HUDEP-2 (cell line): ENCODE measurements around the gene TNIP2.
"Not testable (repeated sequence)": the region's sequence is repeated elsewhere in the genome, so short reads cannot be mapped to it uniquely, and the experiment has no call there.

Experiments
- DNase-seq, 76 experiments: peaks; one replicate each; lab custom pipeline; 2025; ENCODE audit not compliant: unreplicated experiment in 76 of 76; lab: John Stamatoyannopoulos, UW

Gene TNIP2

DNA sequence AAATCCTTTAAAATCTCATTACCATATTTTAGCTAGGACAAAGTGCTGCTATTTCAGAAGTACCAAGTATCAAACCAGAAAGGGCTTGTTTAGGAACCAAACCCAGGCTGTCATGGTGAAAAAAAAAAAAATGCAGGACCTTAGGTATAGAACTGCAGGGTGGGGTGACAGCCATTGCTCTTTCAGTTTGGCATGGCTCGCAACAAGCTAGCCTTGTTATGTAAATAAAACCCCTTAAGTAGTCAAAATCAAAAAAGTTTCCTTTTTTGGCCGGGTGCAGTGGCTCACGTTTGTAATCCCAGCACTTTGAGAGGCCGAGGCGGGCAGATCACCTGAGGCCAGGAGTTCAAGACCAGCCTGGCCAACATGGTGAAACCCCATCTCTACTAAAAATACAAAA, 24.5 kb upstream of the TNIP2 start:
- not testable (repeated sequence) for DNase-seq

DNA sequence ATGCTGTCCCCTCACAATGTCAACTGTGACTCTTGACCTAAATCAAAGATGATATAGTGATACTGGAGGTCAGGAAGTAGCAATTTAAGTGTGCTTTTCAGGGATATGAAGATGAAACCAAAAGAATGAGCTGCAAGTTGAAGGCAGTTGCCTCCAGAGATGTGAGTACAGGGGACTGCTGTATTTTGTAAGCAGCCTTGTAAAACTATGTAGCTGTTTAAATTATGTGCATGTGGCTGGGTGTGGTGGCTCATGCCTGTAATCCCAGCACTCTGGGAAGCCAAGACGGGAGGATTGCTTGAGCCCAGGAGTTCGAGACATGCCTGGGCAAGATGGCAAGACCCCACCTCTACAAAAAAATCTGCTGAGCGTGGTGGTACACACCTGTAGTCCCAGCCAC, 15.1 kb upstream of the TNIP2 start:
- no peak for DNase-seq

DNA sequence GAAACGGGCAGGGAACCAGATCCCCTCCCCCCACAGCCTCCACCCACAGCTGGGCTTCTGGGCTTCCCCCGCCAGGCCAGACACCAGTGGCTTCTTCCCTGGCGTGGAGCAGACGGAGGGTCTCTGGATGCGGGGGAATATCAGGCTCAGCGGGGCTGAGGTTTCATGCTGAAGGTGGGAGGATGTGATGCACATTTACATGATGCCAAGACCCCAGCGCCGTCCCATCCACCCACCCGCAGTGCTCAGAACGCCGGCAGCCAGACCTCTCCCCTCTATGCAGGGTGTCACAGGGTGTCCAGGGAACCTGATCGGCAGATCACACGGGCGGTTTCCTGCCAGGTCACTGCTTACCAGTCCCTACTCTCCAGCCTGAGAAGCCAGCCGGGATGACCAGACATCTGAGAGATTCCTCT, 12.8 kb upstream of the TNIP2 start:
- DNase-seq, result no peak

DNA sequence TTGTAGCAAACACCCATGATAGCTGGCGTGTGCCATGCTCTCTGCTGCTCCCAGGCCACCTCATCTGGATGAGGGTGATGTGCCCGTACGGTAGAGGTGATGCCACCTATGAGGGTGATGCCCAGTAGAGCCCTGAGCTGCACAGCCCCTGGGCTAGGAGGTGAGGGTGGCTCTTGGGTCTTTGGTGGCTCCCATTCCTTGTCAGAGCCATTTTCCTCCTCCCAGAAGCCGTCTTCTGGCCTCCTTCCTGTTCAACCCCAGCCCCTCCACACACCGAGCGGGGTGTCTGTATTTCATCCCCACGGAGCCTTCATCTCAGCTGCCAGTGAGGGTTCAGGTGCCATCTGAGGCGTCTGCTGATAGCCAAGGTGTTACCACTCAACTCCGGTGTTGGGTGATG, 12.0 kb upstream of the TNIP2 start:
- DNase-seq, result no peak

DNA sequence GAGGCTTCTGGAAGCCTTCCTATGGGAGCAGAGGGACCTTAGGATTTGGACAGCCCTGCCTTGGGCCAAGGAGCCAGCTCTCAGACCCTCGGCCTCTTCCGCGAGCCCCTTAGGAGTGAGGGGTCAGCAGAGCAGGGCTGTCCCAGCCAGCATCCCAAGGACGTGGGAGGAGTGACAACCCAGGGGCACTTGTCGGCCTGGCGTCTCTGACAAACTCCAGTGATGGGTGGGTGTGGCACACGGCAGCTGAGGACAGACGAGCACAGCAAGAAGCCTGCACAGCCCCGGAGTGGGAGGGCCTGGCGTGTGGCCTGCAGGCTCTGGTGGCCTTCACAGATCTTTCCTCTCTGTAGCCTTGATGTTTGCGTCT, 11.6 kb upstream of the TNIP2 start:
- peak in 4 of 76 experiments; percentile 12 to 25 (median 18) for DNase-seq

DNA sequence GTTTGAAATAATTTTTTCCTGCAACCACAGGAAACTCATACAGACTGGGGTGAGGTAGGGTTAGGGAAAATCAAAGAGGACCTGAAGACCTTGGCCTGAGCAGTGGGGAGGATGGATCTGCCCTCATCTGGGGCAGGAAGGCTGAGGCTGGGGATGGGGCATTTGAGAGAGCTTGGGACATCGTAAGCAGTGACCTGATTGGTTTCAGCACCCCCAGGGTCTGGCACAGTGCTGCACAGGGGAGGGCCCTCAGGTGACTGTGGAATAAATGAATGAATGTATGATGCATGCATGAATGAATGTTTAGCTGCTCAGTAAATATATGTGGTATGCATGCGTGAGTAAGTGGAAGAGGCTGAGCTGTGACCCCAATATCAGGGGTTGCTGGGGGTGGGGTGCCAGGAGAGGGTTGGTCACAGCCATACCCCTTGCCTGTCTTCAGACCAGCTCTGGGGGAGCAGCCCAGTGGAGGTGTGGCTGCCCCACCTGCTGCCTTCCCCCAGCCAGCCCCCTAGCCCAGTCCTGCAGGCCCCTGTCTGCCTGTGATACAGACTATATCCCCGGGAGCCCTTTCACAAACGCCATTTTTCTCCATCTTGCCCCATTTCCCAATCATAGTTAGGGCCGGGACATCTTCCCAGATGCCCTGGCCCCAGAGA, 11.0 kb upstream of the TNIP2 start:
- DNase-seq, result no peak

DNA sequence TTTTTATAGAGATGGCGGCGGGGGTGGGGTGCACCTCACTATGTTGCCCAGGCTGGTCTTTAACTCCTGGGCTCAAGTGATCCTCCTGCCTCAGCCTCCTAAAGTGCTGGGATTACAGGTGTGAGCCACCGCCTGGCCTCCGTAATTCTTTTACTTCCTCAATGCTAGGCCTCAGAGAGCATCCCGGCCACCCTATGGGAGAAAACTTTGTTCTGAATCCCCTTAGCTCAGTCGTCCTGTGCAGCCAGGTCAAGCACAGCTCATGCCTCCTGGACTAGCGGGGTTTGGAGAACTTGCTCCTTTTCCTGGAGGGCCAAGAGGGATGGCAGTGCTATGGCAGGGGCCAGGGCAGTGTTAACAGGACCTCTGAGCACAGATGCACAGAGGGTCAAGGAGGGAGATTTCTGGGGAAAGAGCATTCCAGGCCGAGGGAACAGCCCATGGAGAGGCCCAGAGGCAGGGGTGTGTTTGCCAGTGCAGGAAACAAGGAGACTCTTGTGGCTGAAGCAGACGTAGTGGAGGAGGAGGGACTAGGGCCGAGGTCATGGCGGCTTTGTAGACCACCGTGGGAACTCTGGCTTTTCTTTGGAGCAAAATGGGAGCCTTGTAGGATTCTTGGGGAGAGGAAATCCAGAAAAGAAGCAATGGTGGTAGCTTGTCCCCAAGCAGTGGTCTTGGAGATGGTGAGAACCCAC, 9.8 kb upstream of the TNIP2 start:
- no peak for DNase-seq

DNA sequence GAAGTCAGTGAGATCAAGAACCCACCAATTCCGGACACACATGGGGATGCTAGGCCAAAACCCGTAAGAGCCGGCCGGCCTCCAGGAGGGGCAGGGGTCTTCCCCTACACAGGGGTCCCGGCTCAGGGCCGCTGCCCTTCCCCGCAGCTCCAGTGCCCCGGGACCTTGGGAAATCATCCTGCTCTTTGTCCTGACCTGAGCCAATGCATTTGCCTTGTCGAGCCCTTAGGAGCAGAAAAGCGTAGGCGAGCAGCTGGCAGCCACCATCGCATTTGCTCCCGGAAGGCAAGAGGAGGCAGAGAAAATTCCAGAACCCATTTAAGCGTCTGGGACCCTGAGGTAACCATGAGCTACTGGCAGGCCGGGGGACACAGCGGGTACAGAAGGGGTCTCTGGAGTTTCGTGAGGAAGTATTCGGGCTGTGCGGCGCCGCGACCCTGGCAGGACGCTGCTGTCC, 7.4 kb upstream of the TNIP2 start:
- no peak for DNase-seq

DNA sequence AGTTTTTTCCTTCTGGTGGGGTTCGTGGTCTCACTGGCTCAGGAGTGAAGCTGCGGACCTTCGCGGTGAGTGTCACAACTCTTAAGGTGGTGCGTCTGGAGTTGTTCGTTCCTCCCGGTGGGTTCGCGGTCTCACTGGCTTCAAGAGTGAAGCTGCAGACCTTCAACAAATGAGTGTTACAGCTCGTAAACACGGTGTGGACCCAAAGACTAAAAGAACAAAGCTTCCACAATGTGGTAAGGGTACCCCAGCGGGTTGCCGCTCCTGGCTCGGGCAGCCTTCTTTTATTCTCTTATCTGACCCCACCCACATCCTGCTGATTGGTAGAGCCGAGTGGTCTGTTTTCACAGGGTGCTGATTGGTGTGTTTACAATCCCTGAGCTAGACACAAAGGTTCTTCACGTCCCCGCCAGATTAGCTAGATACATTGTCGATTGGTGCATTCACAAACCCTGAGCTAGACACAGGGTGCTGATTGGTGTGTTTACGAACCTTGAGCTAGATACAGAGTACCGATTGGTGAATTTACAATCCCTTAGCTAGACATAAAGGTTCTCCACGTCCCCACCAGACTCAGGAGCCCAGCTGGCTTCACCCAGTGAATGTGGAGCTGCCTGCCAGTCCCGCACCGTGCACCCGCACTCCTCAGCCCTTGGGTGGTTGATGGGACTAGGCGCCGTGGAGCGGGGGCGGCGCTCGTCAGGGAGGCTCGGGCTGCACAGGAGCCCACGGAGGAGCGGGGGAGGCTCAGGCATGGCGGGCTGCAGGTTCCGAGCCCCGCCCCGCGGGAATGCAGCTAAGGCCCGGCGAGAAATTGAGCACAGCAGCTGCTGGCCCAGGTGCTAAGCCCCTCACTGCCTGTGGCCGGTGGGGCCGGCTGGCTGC, 6.6 kb upstream of the TNIP2 start:
- not testable (repeated sequence) for DNase-seq

DNA sequence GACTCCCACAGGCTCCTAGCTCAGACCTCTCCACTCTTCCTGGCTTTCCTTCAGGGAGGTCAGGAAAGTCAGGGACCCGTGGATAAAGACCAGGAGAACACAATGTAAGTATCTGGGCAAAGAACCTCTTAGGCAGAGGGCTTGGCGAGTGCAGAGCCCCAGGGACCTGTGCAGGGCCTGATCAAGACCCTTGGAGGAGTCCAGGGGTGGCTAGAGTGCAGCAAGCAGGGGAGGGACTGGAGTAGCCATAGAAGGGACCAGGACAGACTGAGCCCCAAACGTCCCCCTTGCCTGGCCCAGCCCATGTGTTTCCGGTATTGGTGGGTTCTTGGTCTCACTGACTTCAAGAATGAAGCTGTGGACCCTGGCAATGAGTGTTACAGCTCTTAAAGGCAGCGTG, 5.9 kb upstream of the TNIP2 start:
- no peak for DNase-seq

DNA sequence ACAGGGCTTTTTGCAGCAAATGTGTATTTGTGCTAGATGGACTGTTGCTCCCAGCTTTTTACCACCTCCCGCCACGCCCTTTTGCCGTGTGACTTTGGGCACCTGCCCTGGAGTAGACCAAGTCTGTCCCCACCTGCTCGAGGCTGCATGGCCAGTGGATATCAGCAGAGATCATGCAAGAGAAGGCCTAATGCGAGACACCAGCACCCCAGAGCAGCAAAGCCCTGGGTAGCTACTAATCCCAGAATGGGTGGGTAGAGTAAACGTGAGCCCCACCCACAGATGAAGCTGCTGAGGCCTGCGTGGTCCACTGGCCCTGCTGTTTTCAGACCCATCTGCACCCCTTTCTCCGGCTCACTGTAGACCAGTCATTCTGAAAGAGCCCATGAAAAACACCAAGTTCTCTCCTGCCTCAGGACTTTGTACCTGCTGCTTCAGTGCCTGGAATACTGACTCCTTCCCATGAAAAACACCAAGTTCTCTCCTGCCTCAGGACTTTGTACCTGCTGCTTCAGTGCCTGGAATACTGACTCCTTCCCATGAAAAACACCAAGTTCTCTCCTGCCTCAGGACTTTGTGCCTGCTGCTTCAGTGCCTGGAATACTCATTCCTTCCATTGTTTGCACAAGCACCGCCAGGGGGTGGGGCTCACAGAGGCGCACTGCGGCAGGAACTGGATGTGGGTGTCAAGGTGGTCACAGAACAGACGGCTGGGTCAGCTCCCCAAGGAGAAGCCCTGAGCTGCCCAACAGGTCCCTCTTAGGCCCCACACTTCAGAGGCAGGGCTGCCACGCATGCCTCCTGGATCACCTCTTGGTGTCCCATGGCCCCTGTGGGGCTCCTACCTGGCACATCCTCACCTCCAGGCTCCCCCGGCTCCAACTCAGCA, 5.1 kb upstream of the TNIP2 start:
- peak in 1 of 76 experiments; percentile 3 for DNase-seq

DNA sequence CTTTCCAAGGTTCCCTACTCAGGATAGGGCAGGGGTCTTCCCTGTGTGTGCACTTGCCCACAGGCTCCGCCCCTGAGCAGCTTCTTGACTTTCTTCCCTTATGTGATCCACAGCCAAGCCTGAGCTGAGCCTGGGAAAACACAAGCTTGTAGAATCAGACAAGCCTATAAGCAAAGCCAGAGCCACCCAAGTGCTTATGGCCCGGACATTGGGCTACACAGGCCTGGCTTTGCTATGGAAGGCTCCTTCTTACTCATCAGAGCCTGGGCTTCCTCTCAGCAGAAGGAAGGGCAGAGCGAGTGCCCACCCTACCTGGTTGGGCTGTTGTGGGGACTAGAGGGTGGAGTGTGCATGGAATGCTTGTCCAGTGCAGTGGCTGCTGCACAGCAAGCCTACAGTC, 1.3 kb upstream of the TNIP2 start:
- no peak for DNase-seq

DNA sequence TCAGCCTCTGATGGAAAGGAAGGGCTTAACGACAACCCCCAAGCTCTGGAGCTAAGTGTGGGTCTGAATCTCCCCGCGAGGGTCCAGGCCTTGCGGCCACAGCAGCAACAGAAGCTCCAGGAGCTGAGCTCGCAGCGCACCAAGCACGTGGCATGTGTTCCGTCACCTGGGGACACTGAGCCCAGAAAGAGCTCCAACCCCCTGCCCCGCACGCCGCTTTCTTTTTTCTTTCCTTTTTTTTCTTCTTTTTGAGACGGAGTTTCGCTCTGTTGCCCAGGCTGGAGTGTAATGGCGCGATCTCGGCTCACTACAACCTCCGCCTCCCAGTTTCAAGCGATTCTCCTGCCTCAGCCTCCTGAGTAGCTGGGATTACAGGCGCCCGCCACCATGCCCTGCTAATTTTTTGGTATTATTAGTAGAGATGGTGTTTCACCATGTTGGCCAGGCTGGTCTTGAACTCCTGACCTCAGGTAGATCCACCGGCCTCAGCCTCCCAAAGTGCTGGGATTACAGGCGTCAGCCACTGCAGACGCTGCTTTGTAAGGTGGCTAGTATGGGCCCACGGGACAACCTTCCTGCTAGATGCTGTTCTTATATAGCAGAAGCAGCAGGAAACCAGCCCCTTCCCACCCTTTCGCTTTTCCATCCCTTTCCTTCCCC, 685 bp upstream of the TNIP2 start:
- DNase-seq, result no peak

DNA sequence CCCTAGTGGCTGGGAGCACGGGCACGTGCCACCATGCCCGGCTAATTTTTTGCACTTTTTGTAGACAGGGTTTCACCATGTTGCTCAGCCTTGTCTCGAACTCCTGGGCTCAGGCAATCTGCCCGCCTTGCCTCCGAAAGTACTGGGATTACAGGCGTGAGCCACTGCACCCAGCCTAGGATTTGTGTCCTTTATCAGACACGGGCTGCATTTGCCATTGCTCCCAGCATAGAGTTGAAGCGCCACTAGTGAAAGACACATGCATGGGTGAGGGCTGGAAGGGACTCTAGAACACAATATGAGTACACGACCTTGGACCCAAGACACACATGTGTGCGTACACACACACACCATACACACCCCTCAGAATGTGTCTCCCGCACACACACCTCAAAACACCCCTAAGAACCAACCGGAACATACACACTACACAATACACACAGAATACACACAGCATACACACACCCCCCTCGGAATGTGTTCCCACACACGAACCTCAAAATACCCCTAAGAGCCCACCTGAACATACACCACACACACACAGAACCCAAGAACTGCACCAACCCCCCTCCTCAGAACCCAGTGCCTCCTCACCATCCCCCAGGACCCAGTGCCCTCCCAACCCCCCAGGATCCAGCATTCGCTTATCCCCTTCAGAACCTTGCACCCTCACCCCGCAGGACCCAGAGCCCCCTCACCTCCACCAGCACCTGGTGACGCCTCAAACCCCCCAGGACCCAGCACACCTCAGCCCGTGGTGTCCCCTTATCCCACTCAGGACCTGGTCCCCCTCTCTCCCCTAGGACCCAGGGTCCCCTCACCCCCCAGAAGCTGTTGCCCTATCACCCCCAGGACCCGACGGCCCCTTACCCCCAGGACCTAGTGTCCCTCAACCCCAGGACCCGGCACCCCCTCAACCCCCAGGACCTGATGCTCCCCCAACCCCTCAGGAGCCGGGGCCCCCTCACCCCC, 1.0 kb downstream of the TNIP2 start:
- DNase-seq, result no peak

DNA sequence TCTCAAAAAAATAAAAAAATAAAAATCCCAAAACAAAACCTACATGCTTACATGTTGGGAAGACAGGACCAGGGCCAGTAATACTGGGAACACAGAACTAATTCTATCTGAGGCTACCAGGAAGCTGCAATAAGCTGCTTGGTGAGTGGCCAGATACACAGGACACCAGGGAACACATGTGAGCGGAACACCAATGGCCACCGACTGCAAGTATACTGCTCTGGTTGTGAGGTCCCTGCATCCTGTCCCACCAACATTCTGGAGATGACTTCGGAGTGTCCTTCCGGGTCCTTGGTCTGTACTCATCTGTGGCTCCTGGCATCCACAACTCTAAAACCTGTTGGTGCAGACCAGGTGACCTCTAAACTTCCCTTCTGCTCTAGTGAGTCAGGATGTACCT, 2.7 kb downstream of the TNIP2 start:
- no peak for DNase-seq

DNA sequence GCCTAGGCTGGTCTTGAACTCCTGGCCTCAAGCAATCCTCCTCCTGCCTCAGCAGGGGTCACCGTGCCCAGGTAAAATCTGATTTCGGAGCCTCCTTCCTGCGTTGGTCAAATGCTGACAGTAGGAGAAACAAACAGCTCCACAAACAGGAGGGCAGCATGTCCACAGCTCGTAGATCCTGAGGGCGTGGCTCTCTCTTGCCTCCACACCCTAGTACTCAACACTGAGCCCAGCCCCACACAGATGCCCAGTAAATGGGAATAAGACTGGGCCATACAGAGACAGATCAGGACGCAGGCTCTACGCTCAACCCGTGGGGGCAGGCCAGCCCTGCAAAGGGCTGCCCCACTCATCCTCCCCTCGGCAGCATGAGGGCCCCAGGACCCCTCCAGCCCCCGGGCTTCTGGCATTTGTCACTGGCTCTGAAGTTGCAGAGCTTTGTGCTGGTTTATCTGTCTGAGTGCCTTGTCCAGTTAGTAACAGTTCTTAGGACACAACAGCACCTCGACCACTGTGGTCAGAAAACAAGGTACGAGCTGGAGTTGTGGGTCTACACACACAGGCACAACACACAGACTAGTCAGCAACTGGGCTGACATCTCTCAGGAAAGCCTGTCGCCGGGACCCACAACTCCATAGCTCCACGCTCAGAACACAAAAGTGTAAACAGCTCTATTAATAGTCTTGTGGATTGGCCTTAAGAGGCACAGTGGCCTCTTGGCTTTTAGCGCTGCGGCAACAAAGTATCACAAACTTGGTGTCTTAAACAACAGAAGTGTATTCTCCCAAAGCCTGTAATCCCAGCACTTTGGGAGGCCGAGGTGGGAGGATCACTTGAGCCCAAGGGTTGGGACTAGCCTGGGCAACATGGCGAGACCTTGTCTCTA, 5.2 kb downstream of the TNIP2 start:
- peak in 27 of 76 experiments; percentile 1 to 49 (median 21) for DNase-seq

DNA sequence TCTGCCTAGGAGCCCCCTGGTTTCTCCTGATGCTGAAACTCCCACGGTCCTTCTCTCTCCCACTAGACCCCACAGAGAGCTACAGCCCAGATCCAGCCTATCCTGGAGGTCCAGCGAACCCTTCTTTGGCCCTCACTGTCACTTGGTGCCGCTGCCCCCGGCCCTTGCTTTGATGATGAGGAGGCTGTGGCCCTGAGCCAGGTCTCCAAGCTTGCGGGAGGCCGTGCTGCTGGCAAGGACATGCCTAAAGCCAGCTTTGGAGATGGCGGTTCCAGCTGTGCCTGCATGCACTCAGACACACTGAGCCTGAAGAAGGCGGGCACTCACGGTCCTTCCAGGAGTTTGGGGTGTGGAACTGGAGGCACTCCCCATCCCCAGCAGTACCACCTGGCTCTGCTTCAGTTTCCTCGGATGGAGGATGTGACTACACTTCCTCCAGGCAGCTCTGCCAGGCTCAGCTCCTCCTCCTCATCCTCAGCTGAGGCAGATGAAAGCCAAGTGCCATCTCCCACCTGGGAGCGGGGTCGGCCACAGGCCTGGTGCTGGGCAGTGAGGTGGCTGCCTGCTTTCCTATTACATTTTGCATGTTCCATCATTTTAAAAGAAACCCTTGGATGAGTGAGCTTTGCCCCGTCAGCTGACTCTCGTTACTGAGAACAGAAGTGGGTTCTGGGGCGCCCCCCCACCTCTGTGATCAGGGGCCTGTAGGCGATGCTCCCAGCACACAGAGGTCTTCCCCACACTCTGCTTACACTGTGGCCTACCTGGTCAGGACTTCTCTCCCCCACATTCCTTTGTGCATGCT, 9.0 kb downstream of the TNIP2 start:
- no peak for DNase-seq
